Activated T-cell treated with anti-CD3 and anti-CD28 coated beads, Interleukin-2, amount 50 U/mL, for 48 hours (primary cell): Measurements from ENCODE around the gene CXCL14.

Experiments used
- DNase-seq, 2 experiments: peaks; one replicate each; pipeline ENCODE4 v3.0.0-alpha.2; 2020

The CXCL14 gene

DNA sequence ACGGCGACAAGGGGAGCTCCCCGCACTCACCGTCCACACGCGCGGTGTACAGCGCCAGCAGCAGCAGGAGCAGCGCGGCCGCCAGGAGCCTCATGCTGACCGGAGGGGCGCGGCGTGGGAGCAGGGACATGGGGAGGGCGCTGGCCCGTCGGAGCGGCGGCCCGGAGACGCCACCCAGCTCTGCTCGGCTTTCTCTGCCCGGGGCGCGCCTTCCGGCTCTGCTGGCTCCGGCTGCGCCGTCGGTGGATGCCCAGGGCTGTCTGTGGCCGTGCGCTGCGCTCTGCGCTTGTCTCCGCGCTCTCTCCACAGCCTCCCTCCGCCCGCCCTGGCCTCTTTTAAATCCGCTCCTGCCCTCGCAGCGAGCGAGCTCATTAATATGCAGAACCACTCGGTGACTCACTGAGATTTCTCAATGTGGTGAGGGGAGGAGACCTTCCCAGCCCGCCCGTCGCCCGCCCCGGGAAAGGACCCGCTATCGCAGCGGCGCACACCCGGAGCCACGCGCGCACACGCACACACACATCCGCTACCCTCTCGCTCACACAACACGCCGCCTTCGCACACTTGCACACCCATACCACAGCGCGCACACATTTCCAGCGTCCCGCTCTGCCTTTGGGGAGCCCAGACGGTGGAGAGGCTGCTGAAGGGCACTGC is at the start of gene CXCL14:
Gene CXCL14 (minus strand): TSS at position 307 of the 657 bp plus-strand sequence. CDS start 213 bp downstream, at position 94.
- DNase-seq = peak; percentile 23 to 39

DNA sequence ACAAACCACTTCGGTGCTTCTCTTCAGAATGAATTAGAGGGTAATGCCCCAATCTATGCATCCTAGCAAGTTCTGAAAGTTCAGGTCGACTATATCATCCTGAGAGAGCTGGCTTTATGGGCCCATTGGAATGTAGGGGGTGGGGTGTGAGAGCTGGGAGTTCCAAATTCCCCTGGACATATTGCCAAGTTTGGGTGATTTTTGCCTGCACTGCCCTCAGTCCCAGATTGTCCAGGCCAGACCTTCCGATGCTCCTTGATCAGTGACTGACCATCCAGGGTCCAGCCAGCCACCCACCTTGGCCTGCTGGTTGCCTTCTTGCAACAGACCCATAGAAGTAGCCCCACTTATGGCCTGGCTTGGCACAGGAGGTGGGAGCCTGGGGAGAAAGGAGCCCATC is 47.8 kb upstream of the CXCL14 start:
- no peak for DNase-seq

GRCh38 chr5:135625961-135626360 is 47.2 kb upstream of the CXCL14 start:
- DNase-seq = no peak

GRCh38 chr5:135625486-135625885 is 46.7 kb upstream of the CXCL14 start:
- no peak for DNase-seq

DNA sequence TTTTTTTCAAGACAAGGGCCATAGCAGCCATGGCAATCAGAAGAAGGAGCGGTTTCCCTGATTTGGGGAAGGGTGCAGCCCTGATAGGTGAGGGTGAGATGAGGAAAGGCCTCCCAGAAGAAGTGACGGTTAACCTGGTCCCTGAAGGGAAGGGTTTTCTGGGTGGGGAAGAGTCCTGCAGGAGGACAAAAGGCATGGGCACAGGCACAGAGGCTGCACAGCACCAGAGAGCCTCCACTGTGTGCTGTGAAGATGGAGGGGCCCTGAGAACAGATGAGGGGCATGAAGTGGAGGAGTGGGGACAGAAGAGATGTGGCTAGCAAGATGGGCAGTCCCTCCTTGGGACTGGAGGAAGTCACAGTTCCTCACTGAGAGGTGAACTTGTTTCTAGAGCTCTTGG is 46.3 kb upstream of the CXCL14 start:
- no peak for DNase-seq

DNA sequence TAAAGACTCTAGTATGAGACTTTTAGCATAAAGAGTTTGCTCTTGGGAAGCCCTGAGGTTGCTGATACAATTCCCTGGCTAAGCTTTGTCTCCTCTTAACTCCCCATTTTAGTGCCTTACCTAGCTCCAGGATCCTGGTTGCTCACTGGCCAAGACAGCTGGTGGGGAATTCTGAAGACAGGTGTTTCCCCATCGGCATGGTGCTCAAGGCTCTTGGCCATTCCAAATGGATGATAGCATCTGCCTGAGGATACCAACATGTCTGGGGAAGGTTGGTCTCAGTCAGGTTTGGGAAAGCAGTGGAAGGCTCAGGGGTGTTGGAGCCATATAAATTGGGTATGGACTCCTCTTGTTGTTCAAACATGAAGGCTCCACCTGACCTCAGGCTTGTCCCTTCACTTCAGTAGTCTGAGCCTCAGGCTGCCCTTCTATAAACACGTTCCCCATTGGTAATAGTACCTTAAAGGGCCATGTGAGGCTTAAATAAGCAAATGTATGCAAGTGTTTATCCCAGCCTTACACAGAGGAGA is 44.5 kb upstream of the CXCL14 start:
- DNase-seq = no peak

GRCh38 chr5:135615581-135616260 is 36.9 kb upstream of the CXCL14 start:
- DNase-seq = no peak

DNA sequence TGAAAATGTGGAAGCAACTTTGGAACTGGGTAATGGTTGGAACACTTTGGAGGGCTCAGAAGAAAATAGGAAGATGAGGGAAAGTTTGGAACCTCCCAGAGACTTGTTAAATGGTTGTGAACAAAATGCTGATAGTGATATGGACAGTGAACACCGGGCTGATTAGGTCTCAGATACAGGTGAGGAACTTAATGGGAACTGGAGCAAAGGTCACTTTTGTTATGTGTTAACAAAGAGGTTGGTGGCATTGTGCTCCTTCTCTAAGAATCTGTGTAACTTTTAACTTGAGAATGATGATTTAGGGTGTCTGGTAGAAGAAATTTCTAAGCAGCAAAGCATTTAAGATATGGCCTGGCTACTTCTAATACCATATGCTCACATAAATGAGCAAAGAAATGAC is 36.4 kb upstream of the CXCL14 start:
- no peak for DNase-seq

DNA sequence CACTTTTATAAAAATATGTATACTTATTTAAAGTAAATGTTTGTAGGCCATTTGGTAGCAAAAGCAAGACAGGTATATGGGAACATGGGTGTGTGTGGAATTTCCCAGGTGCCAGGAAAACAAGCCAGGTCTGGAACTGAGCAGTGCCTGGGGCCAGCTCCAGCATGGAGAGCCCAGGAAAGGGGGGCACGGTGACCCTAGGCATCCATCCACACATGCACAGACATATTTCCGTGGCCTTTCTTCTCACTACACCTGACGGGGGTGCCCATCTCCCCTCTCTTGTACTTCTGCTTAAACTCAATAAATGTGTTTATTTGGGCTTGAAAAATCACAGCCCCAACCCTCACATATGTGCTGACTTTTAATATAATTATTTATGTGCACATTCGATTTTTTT is 31.2 kb upstream of the CXCL14 start:
- no peak for DNase-seq

GRCh38 chr5:135608761-135609443 is 30.1 kb upstream of the CXCL14 start:
- no peak for DNase-seq

DNA sequence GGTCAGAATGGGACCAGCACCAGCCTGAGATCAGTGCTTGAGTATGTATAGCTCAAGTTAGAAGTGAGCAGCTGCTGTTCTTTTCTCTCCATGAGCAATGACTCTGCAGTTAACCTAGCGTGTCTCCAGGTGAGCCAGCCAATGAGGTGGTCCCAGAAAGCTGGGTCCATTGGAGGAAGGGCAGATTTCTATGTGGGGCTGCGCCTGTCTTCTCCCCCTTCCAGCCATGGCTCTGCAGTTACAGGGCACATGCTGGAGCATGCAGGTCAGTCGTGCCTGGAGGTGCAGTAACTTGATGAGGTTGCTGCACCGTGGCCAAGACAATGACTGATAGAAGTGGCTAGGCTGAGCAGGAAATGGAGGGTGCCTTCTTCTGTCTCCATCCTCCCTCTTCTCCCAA is 29.6 kb upstream of the CXCL14 start:
- DNase-seq = no peak

DNA sequence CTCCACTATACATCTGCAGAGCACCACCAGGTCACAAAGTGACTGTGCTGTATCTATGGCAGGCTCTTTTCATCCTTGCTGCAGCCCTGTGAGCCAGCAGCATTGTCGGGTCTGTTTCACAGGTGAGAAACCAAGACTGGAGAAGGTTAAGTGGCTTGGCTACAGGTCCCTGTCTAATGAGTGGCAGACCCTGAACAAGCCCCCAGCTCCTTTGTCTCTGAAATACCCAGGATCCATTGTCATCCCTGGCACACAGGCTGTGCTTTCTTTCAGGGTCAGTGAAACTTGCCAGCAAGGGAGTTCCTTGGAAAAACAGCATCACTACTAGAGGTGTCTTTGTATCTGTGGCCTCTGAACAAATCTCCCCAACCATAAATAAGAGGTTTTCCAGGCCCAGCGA is 27.6 kb upstream of the CXCL14 start:
- DNase-seq = no peak

- no peak for DNase-seq
Observed at GRCh38 chr5:135605221-135605620, 26.4 kb upstream of the CXCL14 start.

DNA sequence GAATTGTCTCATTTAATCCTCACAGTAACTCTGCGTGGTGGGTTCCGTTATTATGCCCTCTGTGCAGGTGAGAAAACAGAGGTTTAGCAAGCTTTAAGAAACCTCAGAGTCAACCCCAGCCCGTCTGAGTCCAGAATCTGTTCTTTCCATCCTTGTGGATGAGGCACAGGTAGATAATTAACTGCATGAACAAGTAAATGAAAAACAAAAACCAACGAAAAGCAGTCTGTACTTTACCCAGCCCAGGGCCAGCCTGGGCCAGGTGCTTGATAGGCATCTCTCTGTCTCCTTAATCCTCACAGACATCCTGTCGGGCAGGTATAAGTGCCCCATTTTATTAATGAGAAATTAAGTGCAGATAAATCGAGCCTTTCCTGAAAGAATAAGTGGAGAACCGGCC is 25.3 kb upstream of the CXCL14 start:
- no peak for DNase-seq

DNA sequence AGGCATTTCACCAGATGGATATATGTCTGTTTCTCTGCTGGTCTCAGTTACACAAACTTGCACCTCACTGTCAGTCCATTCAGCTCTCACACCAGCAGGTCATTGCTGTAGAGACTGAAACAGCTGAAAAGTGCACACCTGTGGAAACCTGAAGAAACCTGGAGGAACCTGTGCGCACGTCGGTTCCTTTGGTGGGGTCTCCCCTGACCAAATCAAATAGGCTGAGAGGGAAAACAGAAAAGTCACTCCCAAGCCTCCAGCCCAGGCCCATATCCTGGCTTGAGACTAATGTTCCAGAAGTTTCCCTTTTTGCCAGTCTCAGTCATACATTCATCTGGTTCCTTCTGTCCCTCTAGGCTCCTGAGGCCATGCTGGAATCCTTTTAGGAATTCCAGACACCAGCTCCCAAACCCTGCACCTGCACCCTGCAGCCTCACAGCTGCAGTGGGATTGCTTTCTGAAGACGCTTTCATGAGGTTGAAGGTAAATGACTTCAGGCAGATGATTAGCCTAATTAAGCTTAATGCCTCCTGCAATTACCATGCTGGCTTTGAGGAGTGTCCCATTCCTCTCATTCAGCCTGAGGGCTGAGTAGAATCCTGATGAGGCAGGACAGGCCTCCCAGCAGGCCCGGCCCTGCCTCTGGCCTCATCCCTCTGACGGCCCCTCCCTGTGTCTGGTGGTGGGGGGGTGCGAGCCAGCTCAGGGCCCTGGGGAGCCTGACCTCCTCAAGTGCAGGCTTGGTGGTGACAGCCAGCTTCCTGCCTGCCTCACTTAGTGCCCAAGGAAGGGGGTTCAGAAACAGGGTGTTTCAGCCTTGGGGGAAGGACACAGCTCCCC is 24.3 kb upstream of the CXCL14 start:
- DNase-seq = no peak

DNA sequence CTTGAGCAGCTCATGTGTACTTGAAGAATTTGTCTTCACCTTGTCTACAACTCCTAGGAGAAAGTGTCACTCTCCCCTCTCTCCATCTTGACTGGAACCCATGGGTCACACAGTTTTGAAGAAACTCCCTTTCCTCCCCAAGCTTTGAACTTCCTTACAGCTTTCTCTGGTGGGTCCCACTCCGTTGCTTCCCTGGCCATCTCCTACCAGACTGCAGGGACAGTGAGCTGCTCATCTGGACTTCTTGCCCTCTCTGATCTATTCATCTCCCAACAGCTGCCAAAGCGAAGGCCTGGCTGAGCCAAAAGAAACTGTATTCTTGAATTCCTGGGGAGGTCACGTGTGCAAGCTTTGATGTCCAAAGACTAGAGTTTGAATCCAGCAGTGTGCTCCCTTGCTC is 22.7 kb upstream of the CXCL14 start:
- DNase-seq = no peak

- no peak for DNase-seq
Observed at GRCh38 chr5:135600971-135601381, 22.2 kb upstream of the CXCL14 start.

DNA sequence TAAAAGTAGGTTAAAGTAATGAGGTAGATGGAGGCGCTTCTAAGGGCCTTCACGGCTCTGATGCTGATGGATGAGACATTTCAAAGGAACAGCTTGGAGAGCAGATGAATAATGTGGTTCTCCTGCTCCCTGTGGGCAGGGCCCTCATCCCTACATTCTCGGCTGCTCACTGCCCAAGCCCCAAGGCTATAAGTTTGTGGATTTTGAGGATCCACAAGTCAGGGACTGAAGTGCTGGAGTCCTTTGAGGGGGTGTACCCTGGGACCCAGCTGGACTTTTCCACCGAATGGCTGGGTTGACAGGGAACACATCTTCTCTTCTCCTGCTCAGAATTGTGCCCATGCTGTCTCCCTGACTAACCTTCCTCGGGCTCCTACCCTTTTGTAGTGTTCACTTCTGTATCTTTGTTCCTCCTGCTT is 21.4 kb upstream of the CXCL14 start:
- no peak for DNase-seq

- no peak for DNase-seq
Observed at GRCh38 chr5:135599421-135600151, 20.8 kb upstream of the CXCL14 start.

DNA sequence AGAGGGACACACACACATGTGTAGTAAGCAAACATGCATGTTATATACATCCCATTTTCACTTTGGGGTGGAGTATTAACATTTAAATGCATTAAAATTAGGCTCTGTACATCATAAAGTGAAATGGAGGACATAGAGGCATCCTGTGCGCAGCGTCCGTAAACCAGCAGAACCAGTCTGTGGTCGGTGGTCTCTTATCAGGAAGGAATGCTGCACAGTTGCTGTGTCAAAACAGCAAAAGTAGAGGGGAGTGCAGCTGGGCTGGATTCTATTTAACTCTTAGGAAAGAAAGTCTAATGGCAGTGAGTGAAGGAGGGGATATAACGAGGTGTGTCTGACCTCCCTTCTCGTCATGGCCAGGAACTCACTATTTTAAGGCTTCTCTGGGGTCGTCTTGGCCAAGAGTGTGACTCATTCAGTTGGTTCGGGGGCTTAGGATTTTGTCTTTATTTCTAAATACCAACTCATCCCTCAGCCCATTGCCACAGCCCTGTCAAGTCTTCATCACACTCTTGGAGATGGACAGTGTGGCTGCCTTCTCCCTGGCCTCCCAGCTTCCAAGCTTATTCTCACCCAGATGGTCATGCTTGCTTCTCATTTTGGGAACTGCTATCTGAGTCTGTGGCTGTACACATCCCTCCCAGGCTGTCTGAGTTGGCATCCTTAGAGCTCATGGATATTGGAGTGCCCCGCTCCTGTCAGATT is 20.1 kb upstream of the CXCL14 start:
- no peak for DNase-seq

DNA sequence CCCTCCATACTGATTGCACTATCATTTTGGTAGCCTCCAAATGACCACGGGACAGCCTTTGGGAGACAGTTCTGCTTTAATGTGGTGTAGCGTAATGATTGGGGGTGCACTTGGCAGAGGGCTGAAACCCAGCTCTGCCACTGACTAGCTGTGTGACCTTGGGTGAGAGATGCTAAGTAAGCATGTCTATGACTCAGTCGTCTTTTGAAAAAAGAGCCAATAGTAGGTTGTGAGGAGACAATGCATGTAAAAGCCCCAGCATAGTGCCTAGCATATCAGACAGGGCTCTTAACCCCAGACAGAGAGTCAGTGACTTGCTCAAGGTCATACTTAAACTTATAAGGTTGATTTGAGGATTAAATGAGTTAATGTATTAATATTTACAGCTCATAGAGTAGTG is 18.0 kb upstream of the CXCL14 start:
- DNase-seq = no peak
